Measurements from ENCODE around the gene MAOB.

DNA sequence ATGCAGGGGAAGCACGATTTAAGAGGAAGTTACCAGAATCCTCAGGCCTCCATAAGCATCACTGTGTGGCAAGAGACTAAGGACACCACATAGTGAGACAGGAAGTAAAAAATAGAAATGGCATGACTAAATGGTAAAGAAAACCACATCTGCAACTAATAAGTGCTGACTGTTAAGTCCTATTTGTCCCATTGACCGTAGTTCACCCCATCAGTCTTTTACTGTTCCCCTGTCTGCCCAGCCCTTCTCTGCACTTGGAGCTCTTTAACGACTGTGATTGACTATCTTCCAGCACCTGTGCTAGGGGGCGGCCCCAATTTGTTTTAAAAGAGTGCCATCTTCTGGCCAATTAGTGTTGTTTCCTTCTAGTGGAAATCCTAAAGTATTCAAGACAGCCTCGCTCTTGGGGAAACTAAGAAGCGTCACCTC is 132.0 kb downstream of the MAOB start:
- TF ChIP-seq CTBP1 (IDR thresholded peaks at IDR 0.05; ENCODE audit: borderline replicate concordance) (no peak), ARNT (IDR thresholded peaks at IDR 0.05) (no peak), FOXA1 (IDR thresholded peaks at IDR 0.05) (no peak), TARDBP (IDR thresholded peaks at IDR 0.05) (no peak), SP1 (IDR thresholded peaks at IDR 0.05) (no peak), ZNF384 (IDR thresholded peaks at IDR 0.05) (no peak), HDGF (IDR thresholded peaks at IDR 0.05; ENCODE audit: borderline replicate concordance) (no peak), ELF4 (IDR thresholded peaks at IDR 0.05) (no peak), LEF1 (IDR thresholded peaks at IDR 0.05; ENCODE audit: borderline replicate concordance) (no peak), SUZ12 (IDR thresholded peaks at IDR 0.05) (no peak), NFRKB (IDR thresholded peaks at IDR 0.05) (no peak)
